H9 (cell line): Measurements from ENCODE around the gene GNRHR. TPM values are rescaled to one million over a fixed set of nuclear protein-coding genes. Genes with fewer than 3 reads are reported as not detected.

Source experiments
- DNase-seq: peaks from one replicate; pipeline ENCODE4 v3.0.0-alpha.2; 2017
- H2AFZ ChIP-seq: one replicate; pipeline ENCODE4 v1.6.1; 2013; ENCODE audit warnings: mild to moderate bottlenecking, low read length, control low read depth, moderate library complexity
- H2AK5ac ChIP-seq: 2 replicates; pipeline ENCODE4 v1.6.1; 2013; ENCODE audit warnings: low read length, control low read depth, mixed read lengths; ENCODE audit not compliant: insufficient read length
- H2BK120ac ChIP-seq: one replicate; pipeline ENCODE4 v1.6.1; 2013; ENCODE audit warnings: low read depth, mild to moderate bottlenecking, low read length, control low read depth, inconsistent platforms; ENCODE audit not compliant: poor library complexity, severe bottlenecking
- H2BK12ac ChIP-seq: 2 replicates; pipeline ENCODE4 v1.6.1; 2013; ENCODE audit warnings: low read length, control low read depth, mixed read lengths, low read depth; ENCODE audit not compliant: insufficient read length
- H2BK15ac ChIP-seq: 2 replicates; pipeline ENCODE4 v1.6.1; 2013; ENCODE audit warnings: low read depth, low read length, control low read depth
- H2BK20ac ChIP-seq: one replicate; pipeline ENCODE4 v1.6.1; 2013; ENCODE audit warnings: low read depth, mild to moderate bottlenecking, low read length, control low read depth, inconsistent platforms; ENCODE audit not compliant: poor library complexity, severe bottlenecking
- H2BK5ac ChIP-seq: 2 replicates; pipeline ENCODE4 v1.6.1; 2013; ENCODE audit warnings: low read length, control low read depth, mixed read lengths; ENCODE audit not compliant: insufficient read length
- H3K14ac ChIP-seq: 2 replicates; pipeline ENCODE4 v1.6.1; 2013; ENCODE audit warnings: low read length, control low read depth; ENCODE audit not compliant: insufficient read depth
- H3K18ac ChIP-seq: 2 replicates; pipeline ENCODE4 v1.6.1; 2013; ENCODE audit warnings: low read depth, mild to moderate bottlenecking, mixed read lengths, low read length, control low read depth; ENCODE audit not compliant: insufficient read length
- H3K23ac ChIP-seq: 2 replicates; pipeline ENCODE4 v1.6.1; 2013; ENCODE audit warnings: low read length, control low read depth, mixed read lengths, low read depth; ENCODE audit not compliant: insufficient read length
- H3K23me2 ChIP-seq: 2 replicates; pipeline ENCODE4 v1.6.1; 2013; ENCODE audit warnings: low read depth, mild to moderate bottlenecking, mixed read lengths, low read length, control low read depth; ENCODE audit not compliant: insufficient read length, poor library complexity, severe bottlenecking
- H3K27ac ChIP-seq: 2 replicates; pipeline ENCODE4 v1.5.1; 2013; ENCODE audit warnings: low read length, control low read depth, mixed read lengths, low read depth; ENCODE audit not compliant: insufficient read length
- H3K27me3 ChIP-seq: 2 replicates; pipeline ENCODE4 v1.6.1; 2013; ENCODE audit warnings: low read length, control low read depth, inconsistent platforms; ENCODE audit not compliant: insufficient read depth
- H3K4ac ChIP-seq: 2 replicates; pipeline ENCODE4 v1.6.1; 2013; ENCODE audit warnings: low read depth, mild to moderate bottlenecking, control low read depth, inconsistent platforms, low read length, moderate library complexity
- H3K4me1 ChIP-seq: 2 replicates; pipeline ENCODE4 v1.6.1; 2013; ENCODE audit warnings: low read length, control low read depth, inconsistent platforms; ENCODE audit not compliant: insufficient read depth
- H3K4me2 ChIP-seq: 2 replicates; pipeline ENCODE4 v1.6.1; 2013; ENCODE audit warnings: low read length, control low read depth, mixed read lengths; ENCODE audit not compliant: insufficient read length, insufficient read depth
- H3K56ac ChIP-seq: 2 replicates; pipeline ENCODE4 v1.6.1; 2013; ENCODE audit warnings: low read depth, mild to moderate bottlenecking, mixed read lengths, low read length, control low read depth; ENCODE audit not compliant: insufficient read length
- H3K79me1 ChIP-seq: 2 replicates; pipeline ENCODE4 v1.6.1; 2013; ENCODE audit warnings: low read depth, mild to moderate bottlenecking, moderate library complexity, low read length, control low read depth, inconsistent platforms; ENCODE audit not compliant: insufficient read depth, poor library complexity, severe bottlenecking
- H3K79me2 ChIP-seq: 2 replicates; pipeline ENCODE4 v1.6.1; 2013; ENCODE audit warnings: low read length, control low read depth, inconsistent platforms; ENCODE audit not compliant: insufficient read depth
- H3K9ac ChIP-seq: 2 replicates; pipeline ENCODE4 v1.6.1; 2013; ENCODE audit warnings: low read length, control low read depth, mixed read lengths; ENCODE audit not compliant: insufficient read length; ENCODE audit errors: extremely low read depth
- H3K9me3 ChIP-seq: one replicate; pipeline ENCODE4 v1.6.1; 2013; ENCODE audit warnings: low read depth, low read length, inconsistent platforms; ENCODE audit not compliant: control insufficient read depth
- H3T11ph ChIP-seq: one replicate; pipeline ENCODE4 v1.6.1; 2013; ENCODE audit warnings: mild to moderate bottlenecking, low read length, control low read depth, inconsistent platforms
- H4K20me1 ChIP-seq: one replicate; pipeline ENCODE4 v1.6.1; 2013; ENCODE audit not compliant: control insufficient read depth, insufficient read length, insufficient read depth
- H4K5ac ChIP-seq: 2 replicates; pipeline ENCODE4 v1.6.1; 2013; ENCODE audit warnings: low read depth, mild to moderate bottlenecking, mixed read lengths, low read length, control low read depth; ENCODE audit not compliant: insufficient read length
- H4K8ac ChIP-seq: replicated peaks from 2 replicates; pipeline ENCODE4 v1.6.1; 2013; ENCODE audit warnings: low read length, control low read depth, mixed read lengths, low read depth; ENCODE audit not compliant: insufficient read length
- H4K91ac ChIP-seq: 2 replicates; pipeline ENCODE4 v1.6.1; 2013; ENCODE audit warnings: low read depth, mild to moderate bottlenecking, moderate library complexity, mixed read lengths, low read length, control low read depth; ENCODE audit not compliant: insufficient read length
- H3K27ac Mint-ChIP-seq, 3 experiments: 2 replicates in 2 of 3; 3 replicates in 1 of 3; pipeline ENCODE4 v1.8.0; 2020 to 2021; ENCODE audit warnings: mixed read lengths in 3 of 3, mild to moderate bottlenecking in 1 of 3, moderate library complexity in 1 of 3
- H3K27me3 Mint-ChIP-seq: 2 replicates; pipeline ENCODE4 v1.8.0; 2021; ENCODE audit warnings: low read depth, mild to moderate bottlenecking, moderate library complexity, mixed read lengths
- H3K36me3 Mint-ChIP-seq, 3 experiments: 2 replicates in 2 of 3; 3 replicates in 1 of 3; pipeline ENCODE4 v1.8.0; 2020 to 2021; ENCODE audit warnings: low read depth in 3 of 3, mixed read lengths in 3 of 3; ENCODE audit not compliant: insufficient read depth in 1 of 3
- H3K4me1 Mint-ChIP-seq, 2 experiments: 2 replicates each; pipeline ENCODE4 v1.8.0; 2020; ENCODE audit warnings: mixed read lengths in 2 of 2
- H3K4me3 Mint-ChIP-seq, 2 experiments: 2 replicates in 1 of 2; 3 replicates in 1 of 2; pipeline ENCODE4 v1.8.0; 2020 to 2021; ENCODE audit warnings: mild to moderate bottlenecking in 2 of 2, mixed read lengths in 2 of 2, moderate library complexity in 1 of 2
- H3K9me3 Mint-ChIP-seq, 2 experiments: 2 replicates in 1 of 2; 3 replicates in 1 of 2; pipeline ENCODE4 v1.8.0; 2020; ENCODE audit warnings: mild to moderate bottlenecking in 2 of 2, mixed read lengths in 2 of 2, moderate library complexity in 1 of 2
- WGBS: extraction: QIAGEN DNeasy Blood & Tissue Kit; methylation state at CpG from one replicate; pipeline ENCODE4 v1.1.7; 2013; ENCODE audit warnings: missing lambda C conversion rate, low lambda C conversion rate, mixed read lengths; ENCODE audit not compliant: insufficient read length; ENCODE audit errors: extremely low coverage; 5-methylcytosine and 5-hydroxymethylcytosine counted together
- total RNA-seq: library from RNA; stranded (reverse); gene quantifications from 2 replicates; pipeline ENCODE4 v1.2.1, GENCODE V29; 2021
- TF ChIP-seq, protein P1 (sequence below): fragments of 200-600 bp; sonication (generic); conservative IDR thresholded peaks from 3 replicates; pipeline ENCODE4 v1.8.0; 2021; ENCODE audit warnings: antibody characterized with exemption, mild to moderate bottlenecking

GNRHR gene
- total RNA-seq, 1 experiment from 2014 or later = not detected

DNA sequence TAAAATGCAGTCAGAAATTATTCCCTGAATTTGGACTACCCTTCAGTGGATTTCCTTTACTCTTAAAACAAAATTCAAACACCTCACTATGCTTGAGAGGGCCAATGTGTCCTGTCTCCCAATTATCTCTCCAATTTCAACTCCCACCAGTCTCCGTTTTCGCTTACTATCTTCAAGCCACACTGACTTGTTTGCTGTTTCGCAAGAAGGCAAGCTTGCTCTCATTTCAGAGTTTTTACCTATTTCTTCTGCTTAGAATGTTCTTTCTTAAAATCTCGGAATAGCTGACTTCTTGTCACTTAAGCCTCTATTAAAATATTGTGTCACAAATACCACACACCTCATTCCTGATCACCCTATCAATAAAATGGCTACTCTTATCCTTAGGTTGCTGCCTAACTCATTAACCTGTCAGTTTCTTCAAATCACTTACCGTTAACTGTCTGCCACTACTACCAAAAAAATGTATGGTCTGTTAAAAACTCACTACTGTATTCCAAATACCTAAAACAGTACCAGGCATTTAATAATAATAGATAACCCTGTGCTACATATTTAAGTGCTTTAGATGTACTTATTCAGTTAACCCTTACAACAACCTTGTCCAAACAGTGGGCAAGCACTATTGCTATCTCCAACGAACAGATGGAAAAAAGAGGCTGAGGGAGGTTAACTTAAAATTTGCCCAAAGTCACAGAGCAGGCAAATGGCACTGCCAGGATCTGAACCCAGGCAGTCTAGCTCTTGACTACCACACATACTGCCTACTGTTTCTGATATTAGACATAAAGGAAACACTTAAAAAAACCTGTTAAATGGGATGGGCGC lies 56.1 kb downstream of the GNRHR start:
- H2BK15ac ChIP-seq = no peak overlapping the region
- H3K23me2 ChIP-seq = no peaks in the 10 kb centered on the region
- no peak overlapping the region for H3K18ac ChIP-seq
- DNase-seq = no peak
- no peak overlapping the region for H3K4me3 Mint-ChIP-seq
- H3K9me3 ChIP-seq = no peaks in the 10 kb centered on the region
- H3K23ac ChIP-seq = no peak overlapping the region
- no peak overlapping the region for H2BK120ac ChIP-seq
- TF ChIP-seq, protein P1, sequence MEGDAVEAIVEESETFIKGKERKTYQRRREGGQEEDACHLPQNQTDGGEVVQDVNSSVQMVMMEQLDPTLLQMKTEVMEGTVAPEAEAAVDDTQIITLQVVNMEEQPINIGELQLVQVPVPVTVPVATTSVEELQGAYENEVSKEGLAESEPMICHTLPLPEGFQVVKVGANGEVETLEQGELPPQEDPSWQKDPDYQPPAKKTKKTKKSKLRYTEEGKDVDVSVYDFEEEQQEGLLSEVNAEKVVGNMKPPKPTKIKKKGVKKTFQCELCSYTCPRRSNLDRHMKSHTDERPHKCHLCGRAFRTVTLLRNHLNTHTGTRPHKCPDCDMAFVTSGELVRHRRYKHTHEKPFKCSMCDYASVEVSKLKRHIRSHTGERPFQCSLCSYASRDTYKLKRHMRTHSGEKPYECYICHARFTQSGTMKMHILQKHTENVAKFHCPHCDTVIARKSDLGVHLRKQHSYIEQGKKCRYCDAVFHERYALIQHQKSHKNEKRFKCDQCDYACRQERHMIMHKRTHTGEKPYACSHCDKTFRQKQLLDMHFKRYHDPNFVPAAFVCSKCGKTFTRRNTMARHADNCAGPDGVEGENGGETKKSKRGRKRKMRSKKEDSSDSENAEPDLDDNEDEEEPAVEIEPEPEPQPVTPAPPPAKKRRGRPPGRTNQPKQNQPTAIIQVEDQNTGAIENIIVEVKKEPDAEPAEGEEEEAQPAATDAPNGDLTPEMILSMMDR = no peak
- H3K4ac ChIP-seq = no peak overlapping the region
- peaks cover 7 to 10% of the 10 kb centered on the region in 2 experiments for H3K4me1 Mint-ChIP-seq
- no peaks in the 10 kb centered on the region for H3K9me3 Mint-ChIP-seq
- H2BK20ac ChIP-seq = no peak overlapping the region
- H3K79me2 ChIP-seq = peaks cover 18% of the 10 kb centered on the region
- H3K27me3 ChIP-seq = no peaks in the 10 kb centered on the region
- no peak overlapping the region for H4K8ac ChIP-seq
- H3K27ac ChIP-seq = no peak overlapping the region
- peaks cover 9% of the 10 kb centered on the region for H3K79me1 ChIP-seq
- no peaks in the 10 kb centered on the region for H4K20me1 ChIP-seq
- no peak overlapping the region for H3K56ac ChIP-seq
- peak overlapping the region in 1 of 3 experiments; percentile 4; a peak in 1 of 7 replicates for H3K27ac Mint-ChIP-seq
- H3K4me1 ChIP-seq = no peaks in the 10 kb centered on the region
- peaks cover 3 to 14% (median 13%) of the 10 kb centered on the region in 3 experiments; a peak in 5 of 7 replicates for H3K36me3 Mint-ChIP-seq
- no CpG with 5 or more reads among the region's 7 CpGs for WGBS
- no peak overlapping the region for H4K5ac ChIP-seq
- no peak overlapping the region for H2BK5ac ChIP-seq
- no peak overlapping the region for H4K91ac ChIP-seq
- no peak overlapping the region for H2BK12ac ChIP-seq
- no peak overlapping the region for H3K4me2 ChIP-seq
- no peak overlapping the region for H2AK5ac ChIP-seq
- H3K27me3 Mint-ChIP-seq = no peaks in the 10 kb centered on the region
- H3K14ac ChIP-seq = no peak overlapping the region
- no peak overlapping the region for H2AFZ ChIP-seq
- no peak overlapping the region for H3T11ph ChIP-seq
- no peak overlapping the region for H3K9ac ChIP-seq
